Loucy (cell line): ENCODE data around the gene SLX4IP.

Source experiments
- EZH2phosphoT487 ChIP-seq: fragments of 200-600 bp; IDR thresholded peaks from 2 replicates; pipeline ENCODE4 v1.6.1; 2018; ENCODE audit warnings: antibody characterized with exemption, mild to moderate bottlenecking, moderate library complexity, borderline replicate concordance
- TF ChIP-seq, protein P1 (sequence below): fragments of 200-600 bp; sonication (generic); conservative IDR thresholded peaks from 2 replicates; pipeline ENCODE4 v1.5.1; 2014; ENCODE audit warnings: mild to moderate bottlenecking, antibody characterized with exemption, low read length

GRCh38 chr20:10618611-10619245, 183.6 kb downstream of the SLX4IP start:
- TF ChIP-seq, protein P1, sequence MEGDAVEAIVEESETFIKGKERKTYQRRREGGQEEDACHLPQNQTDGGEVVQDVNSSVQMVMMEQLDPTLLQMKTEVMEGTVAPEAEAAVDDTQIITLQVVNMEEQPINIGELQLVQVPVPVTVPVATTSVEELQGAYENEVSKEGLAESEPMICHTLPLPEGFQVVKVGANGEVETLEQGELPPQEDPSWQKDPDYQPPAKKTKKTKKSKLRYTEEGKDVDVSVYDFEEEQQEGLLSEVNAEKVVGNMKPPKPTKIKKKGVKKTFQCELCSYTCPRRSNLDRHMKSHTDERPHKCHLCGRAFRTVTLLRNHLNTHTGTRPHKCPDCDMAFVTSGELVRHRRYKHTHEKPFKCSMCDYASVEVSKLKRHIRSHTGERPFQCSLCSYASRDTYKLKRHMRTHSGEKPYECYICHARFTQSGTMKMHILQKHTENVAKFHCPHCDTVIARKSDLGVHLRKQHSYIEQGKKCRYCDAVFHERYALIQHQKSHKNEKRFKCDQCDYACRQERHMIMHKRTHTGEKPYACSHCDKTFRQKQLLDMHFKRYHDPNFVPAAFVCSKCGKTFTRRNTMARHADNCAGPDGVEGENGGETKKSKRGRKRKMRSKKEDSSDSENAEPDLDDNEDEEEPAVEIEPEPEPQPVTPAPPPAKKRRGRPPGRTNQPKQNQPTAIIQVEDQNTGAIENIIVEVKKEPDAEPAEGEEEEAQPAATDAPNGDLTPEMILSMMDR, result no peak
- TF ChIP-seq EZH2phosphoT487, result no peak
